CD14-positive monocyte (primary cell): ENCODE data around the gene APOBEC3A. TPM values are rescaled to one million over a fixed set of nuclear protein-coding genes. Genes with fewer than 3 reads are reported as not detected.

Experiments
- DNase-seq, 3 donors: peaks; one replicate each; pipeline ENCODE4 v3.0.0-alpha.2; 2011 to 2022
- H2AFZ ChIP-seq: 2 replicates; pipeline ENCODE4 v1.6.0; 2012; ENCODE audit warnings: mild to moderate bottlenecking, low read depth, low read length, inconsistent platforms; ENCODE audit not compliant: insufficient read depth, poor library complexity, severe bottlenecking
- H3K27ac ChIP-seq, 2 donors: 1 replicate in 1 of 2; 2 replicates in 1 of 2; pipeline ENCODE4 v1.5.1; 2012 to 2013; ENCODE audit warnings: low read length in 2 of 2, control low read depth in 1 of 2, inconsistent platforms in 1 of 2, low read depth in 1 of 2, mild to moderate bottlenecking in 1 of 2
- H3K27me3 ChIP-seq, 2 donors: one replicate each; pipeline versions ENCODE4 v1.6.0 to v1.6.1; 2011 to 2013; ENCODE audit warnings: low read length in 2 of 2; ENCODE audit not compliant: control insufficient read depth in 2 of 2, insufficient read depth in 2 of 2
- H3K36me3 ChIP-seq, 2 donors: replicated peaks in 1 of 2; 1 replicate in 1 of 2; 2 replicates in 1 of 2; pipeline versions ENCODE4 v1.5.1 to v1.6.1; 2012 to 2013; ENCODE audit warnings: low read length in 2 of 2, control low read depth in 1 of 2, inconsistent platforms in 1 of 2, mild to moderate bottlenecking in 1 of 2; ENCODE audit not compliant: insufficient read depth in 2 of 2, control insufficient read depth in 1 of 2
- H3K4me1 ChIP-seq, 2 donors: 1 replicate in 1 of 2; 2 replicates in 1 of 2; pipeline versions ENCODE4 v1.5.1 to v1.6.1; 2012 to 2013; ENCODE audit warnings: low read length in 2 of 2, control low read depth in 1 of 2, inconsistent platforms in 1 of 2, mild to moderate bottlenecking in 1 of 2, moderate library complexity in 1 of 2; ENCODE audit not compliant: insufficient read depth in 2 of 2, control insufficient read depth in 1 of 2
- H3K4me2 ChIP-seq: replicated peaks from 2 replicates; pipeline ENCODE3; 2012; ENCODE audit warnings: low read length, moderate library complexity, mild to moderate bottlenecking; ENCODE audit not compliant: poor library complexity, severe bottlenecking; ENCODE audit errors: extremely low read depth
- H3K4me3 ChIP-seq, 3 experiments: fragments of 200-600 bp in 1 of 3; sonication (generic) in 1 of 3; replicated peaks in 1 of 3; 1 replicate in 2 of 3; 2 replicates in 1 of 3; pipeline ENCODE4 v1.5.1; 2011 to 2013; ENCODE audit warnings: low read length in 3 of 3, mild to moderate bottlenecking in 3 of 3, control low read depth in 2 of 3, low read depth in 2 of 3, inconsistent platforms in 1 of 3, moderate library complexity in 1 of 3
- H3K79me2 ChIP-seq: 2 replicates; pipeline ENCODE4 v1.6.0; 2012; ENCODE audit warnings: mild to moderate bottlenecking, control low read depth, inconsistent platforms, low read length, moderate library complexity; ENCODE audit not compliant: insufficient read depth
- H3K9ac ChIP-seq: 2 replicates; pipeline ENCODE4 v1.6.0; 2017; ENCODE audit warnings: low read length, mild to moderate bottlenecking; ENCODE audit not compliant: insufficient read depth, poor library complexity, severe bottlenecking
- H3K9me3 ChIP-seq, 2 donors: replicated peaks in 1 of 2; 1 replicate in 1 of 2; 2 replicates in 1 of 2; pipeline versions ENCODE4 v1.5.1 to v1.6.1; 2012 to 2013; ENCODE audit warnings: low read length in 2 of 2, control low read depth in 1 of 2; ENCODE audit not compliant: control insufficient read depth in 1 of 2, insufficient read depth in 1 of 2
- H4K20me1 ChIP-seq: 2 replicates; pipeline ENCODE4 v1.6.0; 2012; ENCODE audit warnings: mild to moderate bottlenecking, low read length, control low read depth, moderate library complexity; ENCODE audit not compliant: insufficient read depth
- H3K27ac Mint-ChIP-seq, 7 donors: one replicate each; pipeline ENCODE4 v1.8.0; 2020; ENCODE audit warnings: mild to moderate bottlenecking in 7 of 7, mixed read lengths in 7 of 7, moderate library complexity in 6 of 7, inconsistent platforms in 2 of 7
- H3K27me3 Mint-ChIP-seq, 3 donors: one replicate each; pipeline ENCODE4 v1.8.0; 2021 to 2022; ENCODE audit warnings: low read depth in 3 of 3, mild to moderate bottlenecking in 3 of 3, mixed read lengths in 3 of 3, moderate library complexity in 3 of 3, inconsistent platforms in 1 of 3
- H3K36me3 Mint-ChIP-seq, 2 donors: one replicate each; pipeline ENCODE4 v1.8.0; 2020; ENCODE audit warnings: mixed read lengths in 2 of 2, inconsistent platforms in 1 of 2, mild to moderate bottlenecking in 1 of 2
- H3K4me1 Mint-ChIP-seq: one replicate; pipeline ENCODE4 v1.8.0; 2020; ENCODE audit warnings: mild to moderate bottlenecking, mixed read lengths
- H3K4me3 Mint-ChIP-seq, 2 donors: one replicate each; pipeline ENCODE4 v1.8.0; 2020; ENCODE audit warnings: mild to moderate bottlenecking in 2 of 2, mixed read lengths in 2 of 2, moderate library complexity in 1 of 2
- H3K9me3 Mint-ChIP-seq, 7 donors: one replicate each; pipeline ENCODE4 v1.8.0; 2020 to 2022; ENCODE audit warnings: mixed read lengths in 7 of 7, mild to moderate bottlenecking in 6 of 7, moderate library complexity in 6 of 7, inconsistent platforms in 2 of 7
- WGBS: methylation state at CpG from one replicate; pipeline ENCODE4 v1.1.5; 2013; ENCODE audit warnings: missing lambda C conversion rate; ENCODE audit not compliant: insufficient coverage; 5-methylcytosine and 5-hydroxymethylcytosine counted together
- intact Hi-C, 2 donors: fragments of 100-400 bp; cut with micrococcal nuclease; formaldehyde crosslinking; loops; one replicate each; pipeline versions ENCODE4 v1.15.0 to v1.15.1; 2023
- polyA plus RNA-seq, 3 donors: library from polyadenylated mRNA; depleted of rRNA in 1 of 3; unstranded in 2 of 3; stranded (reverse) in 1 of 3; fragments of 300-500 nt in 2 of 3; fragments of >200 nt in 1 of 3; fragmentation: Illumina TruSeq in 2 of 3; gene quantifications; 1 replicate in 2 of 3; 2 replicates in 1 of 3; pipeline ENCODE4 v1.2.3, GENCODE V29; 2012 to 2021
- TF ChIP-seq, protein P1 (sequence below): fragments of 200-600 bp; IDR thresholded peaks from one replicate; pipeline ENCODE4 v1.8.0; 2022; ENCODE audit warnings: antibody characterized with exemption, mild to moderate bottlenecking

Gene APOBEC3A
- polyA plus RNA-seq, 3 donors: 233 to 845 (median 247) TPM

DNA sequence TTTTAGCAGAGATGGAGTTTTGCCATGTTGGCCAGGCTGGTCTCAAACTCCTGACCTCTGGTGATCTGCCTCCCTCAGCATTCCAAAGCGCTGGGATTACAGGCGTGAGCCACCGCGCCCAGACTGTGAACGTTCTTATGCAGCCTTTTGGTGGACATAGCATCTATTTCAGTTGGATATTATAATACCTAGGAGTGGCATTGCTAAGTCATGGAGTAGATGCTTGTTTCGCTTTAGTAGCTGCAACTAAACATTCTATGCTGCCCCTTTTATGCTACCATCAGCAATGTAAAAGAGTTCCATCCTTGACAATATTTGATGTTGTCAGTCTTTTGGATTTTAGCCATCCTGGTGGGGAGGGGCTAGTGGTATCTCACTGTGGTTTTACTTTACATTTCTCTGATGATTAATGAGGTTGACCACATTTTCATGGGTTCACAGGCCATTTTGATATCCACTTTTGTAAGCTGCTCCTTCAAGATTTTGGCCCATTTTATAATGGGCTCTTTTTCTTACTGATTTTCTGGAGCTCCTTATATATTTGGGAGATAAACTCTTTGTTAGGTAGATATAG lies 16.5 kb upstream of the APOBEC3A start:
- Mint-ChIP-seq H3K4me3 (peak overlapping the region; percentile 70 to 74), H3K27ac (peak overlapping the region; percentile 97 to 99 (median 99)), H3K4me1 (peaks cover 66% of the 10 kb centered on the region), H3K36me3 (peaks cover 0 to 4% of the 10 kb centered on the region in 2 donors), H3K9me3 (peaks cover 0 to 7% (median 3%) of the 10 kb centered on the region in 7 donors), H3K27me3 (peaks cover 14 to 22% (median 21%) of the 10 kb centered on the region in 3 donors)
- Histone ChIP-seq H3K4me3 (peak overlapping the region in 1 of 3 experiments; percentile 63), H3K9ac (peak overlapping the region; percentile 62), H3K36me3 (no peaks in the 10 kb centered on the region), H3K9me3 (no peaks in the 10 kb centered on the region), H3K27ac (peak overlapping the region; percentile 79 to 95), H3K27me3 (no peaks in the 10 kb centered on the region), H4K20me1 (no peaks in the 10 kb centered on the region), H2AFZ (no peak overlapping the region), H3K4me1 (peaks cover 62 to 67% of the 10 kb centered on the region in 2 donors), H3K79me2 (no peaks in the 10 kb centered on the region), H3K4me2 (peak overlapping the region; percentile 57)
- intact Hi-C loops: loop anchor here in 1 of 2 donors (1.0 to 10.0 kb wide), 4 partner anchors 14 to 336 kb away; partner anchors contain the start of gene SUN2
- 100% methylated on average over 1 of the region's 6 CpGs for WGBS
- TF ChIP-seq, protein P1, sequence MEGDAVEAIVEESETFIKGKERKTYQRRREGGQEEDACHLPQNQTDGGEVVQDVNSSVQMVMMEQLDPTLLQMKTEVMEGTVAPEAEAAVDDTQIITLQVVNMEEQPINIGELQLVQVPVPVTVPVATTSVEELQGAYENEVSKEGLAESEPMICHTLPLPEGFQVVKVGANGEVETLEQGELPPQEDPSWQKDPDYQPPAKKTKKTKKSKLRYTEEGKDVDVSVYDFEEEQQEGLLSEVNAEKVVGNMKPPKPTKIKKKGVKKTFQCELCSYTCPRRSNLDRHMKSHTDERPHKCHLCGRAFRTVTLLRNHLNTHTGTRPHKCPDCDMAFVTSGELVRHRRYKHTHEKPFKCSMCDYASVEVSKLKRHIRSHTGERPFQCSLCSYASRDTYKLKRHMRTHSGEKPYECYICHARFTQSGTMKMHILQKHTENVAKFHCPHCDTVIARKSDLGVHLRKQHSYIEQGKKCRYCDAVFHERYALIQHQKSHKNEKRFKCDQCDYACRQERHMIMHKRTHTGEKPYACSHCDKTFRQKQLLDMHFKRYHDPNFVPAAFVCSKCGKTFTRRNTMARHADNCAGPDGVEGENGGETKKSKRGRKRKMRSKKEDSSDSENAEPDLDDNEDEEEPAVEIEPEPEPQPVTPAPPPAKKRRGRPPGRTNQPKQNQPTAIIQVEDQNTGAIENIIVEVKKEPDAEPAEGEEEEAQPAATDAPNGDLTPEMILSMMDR: no peak
- DNase-seq: peak; percentile 48 to 75 (median 53)

GRCh38 chr22:38941488-38941987 lies 15.9 kb upstream of the APOBEC3A start:
- peaks cover 16 to 24% (median 22%) of the 10 kb centered on the region in 3 donors for H3K27me3 Mint-ChIP-seq
- H3K4me3 Mint-ChIP-seq: peak overlapping the region; percentile 70 to 74
- intact Hi-C loops: loop anchor here in 1 of 2 donors (1.0 to 10.0 kb wide), 4 partner anchors 13 to 336 kb away; partner anchors contain the start of gene SUN2
- H3K4me2 ChIP-seq: peak overlapping the region; percentile 57
- peak overlapping the region; percentile 79 to 95 for H3K27ac ChIP-seq
- no peaks in the 10 kb centered on the region for H4K20me1 ChIP-seq
- peak; percentile 94 to 99 (median 97) for DNase-seq
- H3K9me3 ChIP-seq: no peaks in the 10 kb centered on the region
- peak overlapping the region; percentile 13 to 63 (median 26) for H3K4me3 ChIP-seq
- H3K9me3 Mint-ChIP-seq: peaks cover 0 to 7% (median 3%) of the 10 kb centered on the region in 7 donors
- H3K9ac ChIP-seq: peak overlapping the region; percentile 62
- no peaks in the 10 kb centered on the region for H3K27me3 ChIP-seq
- H3K4me1 Mint-ChIP-seq: peaks cover 66% of the 10 kb centered on the region
- no peaks in the 10 kb centered on the region for H3K79me2 ChIP-seq
- no peaks in the 10 kb centered on the region for H3K36me3 ChIP-seq
- 0% methylated on average over 9 of the region's 13 CpGs for WGBS
- TF ChIP-seq, protein P1: no peak
- peaks cover 4% of the 10 kb centered on the region in 2 donors for H3K36me3 Mint-ChIP-seq
- no peak overlapping the region for H2AFZ ChIP-seq
- peaks cover 62 to 67% of the 10 kb centered on the region in 2 donors for H3K4me1 ChIP-seq
- H3K27ac Mint-ChIP-seq: peak overlapping the region; percentile 97 to 99 (median 99)
